HPDE6-E6E7 (cell line): ENCODE results near the gene PLTP.
"Not testable (repeated sequence)": the region's sequence is repeated elsewhere in the genome, so short reads cannot be mapped to it uniquely, and the experiment has no call there.

Experiments
- DNase-seq: peaks from one replicate; pipeline ENCODE4 v3.0.0; 2011; ENCODE audit warnings: missing footprints; ENCODE audit errors: extremely low spot score

The PLTP gene

GRCh38 chr20:45944151-45944964 lies 32.4 kb upstream of the PLTP start:
- peak; percentile 97 for DNase-seq

- DNase-seq = no peak
Observed at GRCh38 chr20:45943613-45944012, 31.7 kb upstream of the PLTP start.

GRCh38 chr20:45940469-45940868 lies 28.5 kb upstream of the PLTP start:
- DNase-seq = no peak

- DNase-seq = no peak
Observed at GRCh38 chr20:45940053-45940452, 28.1 kb upstream of the PLTP start.

- no peak for DNase-seq
Observed at GRCh38 chr20:45938727-45939438, 26.9 kb upstream of the PLTP start.

GRCh38 chr20:45937765-45938164 lies 25.8 kb upstream of the PLTP start:
- no peak for DNase-seq

- no peak for DNase-seq
Observed at GRCh38 chr20:45935416-45936046, 23.6 kb upstream of the PLTP start.

GRCh38 chr20:45934586-45935415 lies 22.8 kb upstream of the PLTP start, which contains the start of gene PCIF1:
Gene PCIF1 (plus strand): TSS chr20:45934683. CDS start chr20:45939000, 4,317 bp downstream.
- DNase-seq = peak; percentile 100

- DNase-seq = no peak
Observed at GRCh38 chr20:45934046-45934585, 22.2 kb upstream of the PLTP start.

- DNase-seq = peak; percentile 97
Observed at GRCh38 chr20:45933266-45934045, 21.5 kb upstream of the PLTP start.

GRCh38 chr20:45931680-45932079 lies 19.7 kb upstream of the PLTP start:
- not testable (repeated sequence) for DNase-seq

GRCh38 chr20:45927071-45927878 lies 15.3 kb upstream of the PLTP start:
- DNase-seq = no peak

- DNase-seq = no peak
Observed at GRCh38 chr20:45926731-45927070, 14.7 kb upstream of the PLTP start.

- DNase-seq = no peak
Observed at GRCh38 chr20:45925821-45926506, 14.0 kb upstream of the PLTP start.

- no peak for DNase-seq
Observed at GRCh38 chr20:45924391-45925261, 12.7 kb upstream of the PLTP start.

GRCh38 chr20:45921337-45922189 lies 9.6 kb upstream of the PLTP start:
- DNase-seq = no peak
